Measurements from ENCODE around the gene WDPCP.
"Not testable (repeated sequence)": the region's sequence is repeated elsewhere in the genome, so short reads cannot be mapped to it uniquely, and the experiment has no call there.

The WDPCP gene

DNA sequence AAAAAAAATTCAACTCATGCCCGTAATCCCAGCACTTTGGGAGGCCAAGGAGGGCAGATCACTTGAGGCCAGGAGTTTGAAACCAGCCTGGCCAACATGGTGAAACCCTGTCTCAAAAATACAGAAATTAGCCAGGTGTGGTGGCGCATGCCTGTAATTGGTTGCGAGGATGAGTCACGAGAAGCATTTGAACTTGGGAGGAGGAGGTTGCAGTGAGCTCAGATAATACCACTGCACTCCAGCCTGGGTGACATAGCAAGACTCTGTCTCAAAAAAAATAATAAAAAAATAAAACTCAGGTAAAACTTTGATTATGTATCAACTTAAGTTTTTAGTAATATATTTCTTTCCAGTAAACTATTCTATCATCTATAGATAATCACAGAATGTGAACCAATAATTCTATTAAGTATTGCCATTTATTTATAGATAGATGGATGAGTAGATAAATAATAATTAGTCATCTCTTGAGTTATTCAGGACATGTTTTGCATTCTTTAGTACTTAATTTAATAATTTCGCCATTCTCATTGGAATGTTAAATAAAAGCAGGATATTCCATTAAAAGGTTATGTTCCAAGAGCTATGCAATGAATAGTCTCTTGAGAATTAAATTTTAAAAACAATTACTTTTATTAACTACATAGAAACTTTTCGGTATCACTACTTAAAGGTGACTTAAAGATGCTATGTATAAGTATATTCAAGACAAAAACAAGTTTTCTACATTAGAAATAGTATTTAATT lies 48.7 kb downstream of the WDPCP start:
- DNase-seq, result no peak

DNA sequence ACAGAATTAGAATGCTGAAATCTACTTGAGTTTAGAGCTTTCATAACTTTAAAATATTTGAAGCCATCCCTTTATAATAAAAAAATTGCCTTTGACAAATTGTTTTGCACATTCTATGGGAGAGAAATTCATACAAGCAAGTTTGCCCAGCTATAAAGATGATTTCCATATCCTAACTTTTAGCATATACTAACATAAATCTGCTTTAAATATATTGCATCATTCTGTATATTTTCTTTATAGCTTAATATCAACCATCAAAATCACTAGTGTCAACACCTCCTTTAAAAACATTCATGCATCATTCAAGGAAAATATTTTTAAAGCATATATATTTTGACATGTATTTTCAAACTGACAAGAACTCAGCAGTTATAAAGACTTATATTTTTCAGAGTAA lies 49.9 kb downstream of the WDPCP start:
- DNase-seq, result no peak

DNA sequence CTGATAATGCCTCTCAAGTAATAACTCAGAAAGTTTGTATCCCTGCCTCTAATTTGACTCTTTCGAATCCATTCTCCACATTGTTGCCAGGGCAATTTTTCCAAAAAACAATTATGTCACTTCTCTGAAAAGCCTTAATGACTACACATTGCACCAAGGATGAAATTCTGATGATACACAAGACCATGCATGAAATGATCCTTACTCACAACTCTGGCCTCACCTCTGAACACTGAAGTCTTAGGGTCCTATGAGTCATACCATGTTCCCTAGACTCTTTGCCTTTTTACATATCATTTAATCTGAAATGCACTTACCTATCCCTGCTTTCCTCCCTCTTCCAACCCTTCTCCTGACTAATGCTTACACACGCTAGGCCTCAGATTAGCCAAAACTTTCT lies 51.0 kb downstream of the WDPCP start:
- DNase-seq, result no peak

DNA sequence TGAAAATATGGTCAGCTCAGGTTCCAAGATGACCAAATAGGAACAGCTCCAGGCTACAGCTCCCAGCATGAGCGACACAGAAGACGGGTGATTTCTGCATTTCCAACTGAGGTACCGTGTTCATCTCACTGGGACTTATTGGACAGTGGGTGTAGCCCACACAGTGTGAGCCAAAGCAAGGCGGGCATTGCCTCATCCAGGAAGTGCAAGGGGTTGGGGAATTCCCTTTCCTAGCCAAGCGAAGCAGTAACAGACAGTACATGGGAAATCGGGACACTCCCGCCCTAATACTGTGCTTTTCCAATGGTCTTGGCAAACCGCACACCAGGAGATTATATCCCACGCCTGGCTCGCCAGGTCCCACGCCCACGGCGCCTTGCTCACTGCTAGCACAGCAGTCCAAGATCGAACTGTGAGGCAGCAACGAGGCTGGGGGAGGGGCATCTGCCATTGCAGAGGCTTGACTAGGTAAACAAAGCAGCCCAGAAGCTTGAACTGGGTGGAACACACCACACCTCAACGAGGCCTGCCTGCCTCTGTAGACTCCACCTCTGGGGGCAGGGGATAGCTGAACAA lies 57.5 kb downstream of the WDPCP start:
- DNase-seq, result no peak

DNA sequence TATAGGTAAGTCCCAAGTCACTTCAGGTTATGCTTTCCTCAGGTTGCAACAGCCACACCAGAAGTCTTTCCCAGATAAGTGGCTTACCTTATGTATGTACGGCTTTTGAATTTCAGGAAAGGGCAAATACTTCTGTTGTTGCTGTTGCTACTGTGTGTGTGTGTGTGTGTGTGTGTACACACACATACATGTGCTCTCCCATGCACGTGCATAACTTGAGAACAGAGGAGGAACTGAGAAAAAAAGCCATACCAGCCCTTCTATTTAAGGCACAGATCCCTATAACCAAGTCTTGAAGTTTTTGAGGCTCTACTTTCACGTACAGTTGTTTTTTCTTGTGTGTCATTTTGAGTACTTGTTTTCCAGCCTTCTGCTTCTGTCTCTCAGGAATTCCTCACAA lies 62.4 kb downstream of the WDPCP start:
- no peak for DNase-seq

DNA sequence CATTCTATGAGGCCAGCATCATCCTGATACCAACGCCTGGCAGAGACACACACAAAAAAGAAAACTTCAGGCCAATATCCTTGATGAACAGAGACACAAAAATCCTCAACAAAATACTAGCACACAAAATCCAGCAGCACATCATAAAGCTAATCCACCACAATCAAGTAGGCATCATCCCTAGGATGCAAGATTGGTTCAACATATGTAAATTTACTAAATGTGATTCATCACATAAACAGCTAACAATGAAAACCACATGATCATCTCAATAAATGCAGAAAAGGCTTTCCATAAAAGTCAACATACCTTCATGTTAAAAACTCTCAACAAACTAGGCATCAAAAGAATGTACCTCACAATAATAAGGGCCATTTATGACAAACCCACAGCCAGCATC lies 65.3 kb downstream of the WDPCP start:
- no peak for DNase-seq

DNA sequence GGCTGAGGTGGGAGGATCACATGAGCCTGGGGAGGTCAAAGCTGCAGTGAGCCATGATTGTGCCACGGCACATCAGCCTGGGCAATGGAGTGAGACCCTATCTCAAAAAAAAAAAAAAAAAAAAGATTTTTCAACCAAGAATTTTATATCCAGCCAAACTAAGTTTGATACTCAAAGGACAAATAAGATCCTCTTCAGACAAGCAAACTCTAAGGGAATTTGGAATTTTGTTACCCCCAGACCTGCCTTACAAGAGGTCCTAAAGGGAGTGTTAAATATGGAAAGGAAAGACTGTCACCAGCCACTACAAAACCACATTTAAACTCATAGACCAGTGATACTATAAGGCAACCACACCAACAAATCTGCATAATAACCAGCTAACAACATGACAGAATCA lies 67.5 kb downstream of the WDPCP start:
- no peak for DNase-seq

DNA sequence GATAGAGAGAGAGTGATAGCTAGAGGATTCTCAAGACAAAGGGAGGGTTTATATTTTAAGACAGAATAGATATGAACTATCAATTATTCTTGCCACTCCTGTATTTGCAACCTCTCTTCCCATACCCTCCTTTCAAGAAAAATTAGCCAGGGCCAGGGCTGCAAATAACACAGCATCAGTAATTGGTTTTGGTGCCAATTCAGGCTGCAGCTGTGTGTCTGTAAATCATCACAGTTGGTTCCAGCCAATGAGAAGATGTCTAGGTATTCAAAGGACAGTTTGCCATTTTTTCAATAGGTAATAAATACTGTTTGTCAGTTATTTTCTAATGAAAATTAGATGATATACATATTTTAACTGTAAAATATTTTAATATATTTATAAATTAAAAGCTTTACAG lies 73.5 kb downstream of the WDPCP start:
- DNase-seq, result no peak

DNA sequence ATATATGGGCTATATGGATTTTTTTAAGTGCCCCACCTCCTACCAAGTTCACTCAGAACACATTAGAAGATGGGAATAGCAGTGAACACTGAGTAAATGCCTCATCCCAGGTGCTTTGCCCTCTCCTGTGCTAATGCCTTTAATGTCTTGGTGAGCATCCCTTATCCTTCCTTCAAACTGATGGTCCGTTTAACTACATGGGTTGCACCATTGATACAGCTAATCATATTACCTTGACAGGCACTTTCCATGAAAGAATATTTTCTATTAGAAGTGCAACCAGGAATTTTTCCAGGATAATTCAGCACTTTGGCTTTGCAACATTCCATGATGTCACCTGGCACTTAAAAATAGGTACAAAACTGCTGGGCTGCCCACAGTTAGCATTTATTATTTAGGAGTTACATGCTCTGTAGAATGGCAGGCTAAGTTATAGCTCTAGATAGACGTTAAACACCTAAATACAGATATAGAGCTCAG lies 74.0 kb downstream of the WDPCP start:
- DNase-seq, result no peak

DNA sequence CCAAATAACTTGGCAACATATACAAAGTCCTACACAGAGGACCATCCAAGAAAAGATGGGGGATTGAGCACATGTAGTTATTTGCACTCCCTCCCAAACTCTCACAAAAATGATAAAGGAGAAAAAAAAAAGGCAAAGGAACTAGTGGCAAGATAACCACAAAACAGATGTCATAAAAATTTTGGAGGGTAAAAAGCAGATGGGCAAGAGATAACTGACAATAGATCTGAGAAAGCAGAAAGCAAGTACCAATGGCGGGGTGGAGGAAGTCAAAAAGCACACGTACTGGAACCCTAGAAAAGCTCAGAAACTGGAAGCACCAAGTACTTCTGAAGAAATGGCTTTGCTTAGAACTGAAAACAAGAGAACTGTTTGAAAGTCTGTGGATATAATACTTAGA lies 82.0 kb downstream of the WDPCP start:
- no peak for DNase-seq

DNA sequence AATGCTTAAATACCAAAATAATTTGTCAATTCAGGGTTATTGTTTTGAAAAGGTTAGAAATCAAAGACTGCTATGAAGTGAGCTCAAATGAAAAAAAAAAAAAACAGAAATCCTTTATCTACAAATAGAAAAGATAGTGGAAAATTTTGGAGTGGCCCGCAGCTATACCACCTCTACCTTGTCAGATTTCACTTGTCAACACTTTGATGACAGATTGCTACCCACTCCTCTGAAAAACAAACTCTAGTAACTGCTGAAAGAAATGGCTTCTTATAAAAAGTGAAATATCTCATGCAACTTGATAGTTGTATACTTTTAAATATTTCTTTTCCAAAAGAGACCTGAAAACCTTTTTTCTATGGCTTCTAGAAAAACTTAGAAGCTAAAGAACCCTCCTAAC lies 84.5 kb downstream of the WDPCP start:
- DNase-seq, result no peak

DNA sequence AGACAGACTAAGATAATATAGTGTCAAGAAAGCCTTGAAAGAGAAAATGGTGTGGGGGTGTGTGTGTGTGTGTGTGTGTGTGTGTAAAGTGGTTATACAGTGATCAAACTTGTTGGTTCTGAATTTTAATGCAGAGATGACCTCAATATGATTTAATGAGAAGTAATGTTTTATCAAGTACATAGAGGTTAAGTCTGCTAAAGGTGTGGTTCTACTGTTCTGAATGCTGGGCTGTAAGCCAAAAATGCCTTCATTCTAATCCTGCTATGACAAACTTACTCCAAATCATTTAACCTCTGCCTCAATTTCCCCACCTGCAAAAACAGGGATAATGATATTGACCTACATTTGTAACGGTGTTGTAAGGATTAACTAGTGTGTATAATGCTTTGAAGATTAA lies 87.9 kb downstream of the WDPCP start:
- no peak for DNase-seq

DNA sequence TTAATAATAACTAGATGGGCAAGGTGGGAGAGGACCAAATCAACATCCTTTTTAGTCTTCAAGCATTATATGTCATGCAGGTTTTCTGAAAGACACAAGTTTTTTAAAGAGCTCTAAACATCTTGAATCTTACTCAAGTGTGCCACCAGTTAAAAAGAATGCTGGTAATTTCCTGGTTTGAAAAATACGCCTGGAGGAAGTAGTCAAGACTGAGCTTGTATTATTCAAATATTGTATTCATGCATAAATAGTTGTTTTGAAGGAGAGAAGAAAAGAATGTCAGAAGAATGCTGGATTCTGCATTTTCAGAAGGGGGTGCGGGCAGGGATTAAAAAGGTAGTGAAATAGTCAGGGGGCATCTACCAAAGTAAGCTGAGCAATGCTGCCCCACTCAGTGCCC lies 90.7 kb downstream of the WDPCP start:
- DNase-seq, result no peak

DNA sequence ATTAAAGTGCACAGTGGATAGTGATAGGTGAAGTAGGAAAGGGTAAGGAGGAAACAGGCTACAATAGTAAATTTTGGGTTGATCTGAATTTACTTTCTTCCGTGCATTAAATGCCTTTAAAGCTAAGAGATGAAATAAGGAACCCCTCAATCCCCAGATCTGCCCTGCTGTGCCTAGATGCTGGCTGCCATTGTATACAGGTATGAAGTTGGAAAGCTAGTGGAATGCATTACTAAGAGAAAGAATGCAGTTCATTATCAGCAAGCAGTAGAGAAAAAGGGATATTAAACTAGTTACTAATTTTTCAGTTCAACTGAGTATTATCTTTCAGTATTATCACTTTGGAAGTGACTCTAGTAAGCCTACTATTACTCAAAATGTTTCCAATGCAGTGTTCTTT lies 93.3 kb downstream of the WDPCP start:
- no peak for DNase-seq

DNA sequence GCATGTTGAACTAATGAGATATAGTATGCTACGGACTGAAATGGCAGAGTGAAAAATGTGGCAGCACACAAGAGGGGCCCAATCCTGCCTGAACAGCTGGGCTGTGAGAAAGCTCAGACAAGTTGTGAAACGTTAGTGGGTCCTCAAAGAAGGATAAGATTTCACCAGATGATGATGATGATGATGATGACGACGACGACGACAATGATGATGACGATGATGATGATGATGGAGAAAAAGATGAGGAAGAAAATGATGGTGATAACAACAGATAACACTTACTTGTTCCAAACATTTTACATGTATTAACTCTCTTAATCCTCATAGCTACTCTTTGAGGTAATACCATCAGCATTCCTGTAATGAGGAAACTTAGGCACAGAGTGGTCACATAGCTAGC lies 94.2 kb downstream of the WDPCP start:
- no peak for DNase-seq

DNA sequence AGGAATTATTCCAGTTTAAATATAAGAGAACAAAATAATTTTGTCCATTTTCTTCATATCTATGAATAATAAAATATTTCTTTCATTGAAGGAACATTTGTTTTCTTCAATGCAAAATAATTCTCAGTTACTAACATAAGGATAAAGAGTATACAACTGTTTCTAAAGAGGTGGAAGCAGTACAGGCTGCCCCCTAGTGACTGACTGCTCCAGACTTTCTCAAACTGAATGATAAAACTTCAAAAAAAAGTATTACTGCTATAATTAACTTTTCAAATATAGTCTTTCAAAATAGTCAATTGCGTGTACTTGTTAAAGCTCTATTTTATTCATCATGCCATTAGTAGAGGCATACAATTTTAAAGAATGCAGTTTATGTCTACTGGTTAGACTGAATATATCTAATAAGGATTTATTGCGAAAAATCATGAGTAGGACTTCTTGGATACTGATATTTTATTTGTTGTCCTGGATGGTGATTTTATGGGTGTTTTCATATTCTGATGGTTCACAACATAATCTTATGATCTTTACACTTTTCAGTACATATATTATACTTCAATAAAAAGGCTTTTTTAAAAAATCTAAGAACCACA lies 100.1 kb downstream of the WDPCP start:
- peak; percentile 4 to 72 for DNase-seq

DNA sequence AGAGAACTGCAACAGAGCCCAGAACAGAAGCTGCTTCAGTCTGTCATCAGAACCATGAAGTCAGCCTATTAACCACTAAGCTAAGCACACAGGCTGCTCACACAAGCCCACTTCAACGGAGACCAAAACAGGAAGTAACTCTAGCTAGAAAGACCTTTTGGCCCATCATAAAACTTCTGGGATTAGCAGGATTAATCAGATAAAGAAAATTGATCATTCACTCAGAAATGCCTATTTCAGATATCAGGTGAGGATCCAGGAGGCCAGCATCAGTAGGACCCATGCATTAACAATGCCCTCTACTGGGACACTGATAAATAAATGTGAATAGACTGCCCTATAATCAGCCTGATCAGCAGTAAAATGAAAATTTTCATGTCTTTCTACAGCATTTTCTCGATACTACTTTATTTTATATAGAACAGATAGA lies 101.4 kb downstream of the WDPCP start:
- peak in 1 of 2 donors; percentile 49 for DNase-seq

DNA sequence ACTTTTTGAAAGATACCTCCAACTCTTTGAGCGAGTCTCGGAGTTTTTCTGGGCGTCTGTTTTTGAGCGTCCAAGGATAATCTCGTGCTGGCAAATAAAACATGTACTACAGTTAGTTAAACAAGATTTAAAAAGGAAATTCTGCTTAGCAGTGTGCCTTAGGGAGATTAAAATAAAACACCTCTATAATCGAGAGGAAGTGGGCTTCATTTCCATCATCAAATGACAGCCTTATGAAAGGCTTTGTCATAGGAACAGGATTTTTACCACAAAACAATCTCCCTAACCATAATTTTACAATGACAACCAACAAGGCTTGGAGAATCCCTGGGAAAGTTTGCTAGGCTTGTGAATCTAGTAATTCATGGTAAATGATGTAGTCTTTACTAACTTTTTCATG lies 103.4 kb downstream of the WDPCP start:
- no peak for DNase-seq

DNA sequence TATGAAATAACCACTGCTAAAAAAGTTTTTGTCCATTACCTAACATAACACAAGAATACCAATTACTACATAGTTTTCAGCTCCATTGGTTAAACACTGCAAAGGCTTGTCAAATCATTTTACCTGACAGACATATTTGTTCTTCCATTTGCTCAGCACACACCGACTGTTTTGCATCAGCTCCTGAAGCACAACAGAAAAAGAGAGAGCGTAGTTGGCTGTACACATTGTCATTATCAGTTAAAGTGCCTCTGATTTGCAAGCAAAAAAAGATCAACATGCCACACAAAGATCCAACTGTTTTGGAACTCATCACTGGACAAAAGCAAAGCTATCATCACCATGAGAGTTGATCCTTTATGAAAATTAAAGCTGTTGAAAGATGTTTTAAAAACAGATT lies 103.8 kb downstream of the WDPCP start:
- no peak for DNase-seq

DNA sequence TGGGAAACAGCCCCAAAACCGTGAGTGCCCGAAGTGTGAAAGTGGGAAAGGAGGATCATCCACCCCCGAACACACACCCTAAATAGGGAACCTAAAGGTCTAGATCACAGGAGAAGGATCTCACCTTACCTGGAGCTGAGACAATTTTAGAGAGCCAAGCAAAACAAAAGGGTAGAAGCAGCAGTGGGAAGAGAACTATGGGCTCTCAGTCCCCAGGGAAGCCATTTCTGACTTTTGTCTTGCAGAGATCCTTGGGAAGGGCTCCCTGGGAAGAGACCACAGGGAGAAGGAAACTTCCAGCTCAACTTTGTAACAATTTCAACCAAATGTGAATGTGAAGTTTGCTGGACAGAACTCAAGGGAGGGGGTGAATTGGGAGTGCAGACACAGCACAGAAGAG lies 110.6 kb downstream of the WDPCP start:
- no peak for DNase-seq

DNA sequence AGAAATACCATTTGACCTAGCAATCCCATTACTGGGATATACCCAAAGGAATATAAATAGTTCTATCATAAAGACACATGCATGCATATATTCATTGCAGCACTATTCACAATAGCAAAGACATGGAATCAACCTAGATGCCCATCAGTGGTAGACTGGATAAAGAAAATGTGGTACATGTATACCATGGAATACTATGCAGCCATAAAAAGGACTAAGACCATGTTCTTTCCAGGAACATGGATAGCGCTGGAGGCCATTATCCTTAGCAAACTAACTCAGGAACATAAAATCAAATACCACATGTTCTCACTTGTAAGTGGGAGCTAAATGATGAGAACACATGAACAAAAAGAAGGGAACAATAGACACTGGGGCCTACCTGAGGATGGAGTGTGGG lies 119.0 kb downstream of the WDPCP start:
- not testable (repeated sequence) for DNase-seq

DNA sequence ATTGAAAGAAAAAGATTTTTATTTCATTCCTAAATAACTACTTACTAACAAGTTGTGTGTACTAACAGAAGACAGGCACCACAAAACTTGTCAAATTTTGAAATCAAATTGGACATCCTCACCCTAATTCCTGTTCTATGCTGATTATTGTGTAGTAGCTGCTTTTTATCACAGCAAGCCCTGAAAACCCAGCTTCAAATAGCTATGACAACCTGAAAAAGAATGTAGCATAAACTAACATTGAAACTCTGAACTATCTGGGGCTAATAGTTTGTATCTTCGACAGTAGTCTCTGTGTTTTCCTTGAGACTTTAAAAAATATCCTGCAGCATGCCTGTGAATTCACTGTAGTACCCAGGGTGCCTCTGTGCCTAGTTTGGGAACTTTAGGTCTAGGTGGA lies 122.6 kb downstream of the WDPCP start:
- no peak for DNase-seq

DNA sequence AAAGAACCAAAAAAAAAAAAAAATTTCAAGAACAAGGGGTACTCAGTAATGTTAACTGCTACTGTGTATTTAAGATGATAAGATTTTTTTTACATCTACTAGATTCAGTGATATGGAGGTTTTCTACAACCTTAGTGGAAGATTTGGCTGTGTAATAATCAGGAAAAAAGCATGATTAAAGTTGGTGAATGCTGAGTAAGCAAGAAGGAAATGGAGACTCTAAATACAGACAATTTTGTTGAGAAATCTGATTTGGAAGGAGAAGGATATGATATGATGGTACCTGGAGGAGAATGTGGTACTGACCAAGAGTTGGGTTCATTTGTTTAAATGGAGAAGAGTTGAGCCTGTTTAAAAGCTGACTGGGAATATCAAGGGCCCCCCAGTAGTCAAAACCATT lies 125.1 kb downstream of the WDPCP start:
- DNase-seq, result no peak

DNA sequence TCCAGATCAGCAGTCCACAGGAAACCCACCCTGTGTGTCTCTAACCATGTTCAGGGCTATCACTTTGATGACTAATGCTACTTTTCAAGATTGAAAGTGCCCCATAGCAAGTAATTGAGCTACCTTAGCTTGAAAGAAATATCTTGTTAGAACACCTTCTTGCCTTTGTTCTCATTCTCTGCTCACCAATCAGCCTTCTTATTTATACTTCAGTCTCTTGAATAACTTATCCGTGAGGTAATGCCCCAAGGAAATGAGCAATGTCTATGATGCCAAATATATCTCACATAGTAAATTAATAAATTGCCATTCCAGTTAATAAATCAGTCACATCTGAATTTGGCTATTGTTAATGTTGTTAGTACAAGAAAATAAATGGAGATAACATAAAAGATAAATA lies 141.6 kb downstream of the WDPCP start:
- no peak for DNase-seq

Data from hippocampal formation (tissue), 2 donors.